ENCODE data around the gene GORASP2. TPM values are rescaled to one million over a fixed set of nuclear protein-coding genes. Genes with fewer than 3 reads are reported as not detected.

GORASP2 gene
- polyA plus RNA-seq, 2 donors: 27.6 to 49.5 TPM

DNA sequence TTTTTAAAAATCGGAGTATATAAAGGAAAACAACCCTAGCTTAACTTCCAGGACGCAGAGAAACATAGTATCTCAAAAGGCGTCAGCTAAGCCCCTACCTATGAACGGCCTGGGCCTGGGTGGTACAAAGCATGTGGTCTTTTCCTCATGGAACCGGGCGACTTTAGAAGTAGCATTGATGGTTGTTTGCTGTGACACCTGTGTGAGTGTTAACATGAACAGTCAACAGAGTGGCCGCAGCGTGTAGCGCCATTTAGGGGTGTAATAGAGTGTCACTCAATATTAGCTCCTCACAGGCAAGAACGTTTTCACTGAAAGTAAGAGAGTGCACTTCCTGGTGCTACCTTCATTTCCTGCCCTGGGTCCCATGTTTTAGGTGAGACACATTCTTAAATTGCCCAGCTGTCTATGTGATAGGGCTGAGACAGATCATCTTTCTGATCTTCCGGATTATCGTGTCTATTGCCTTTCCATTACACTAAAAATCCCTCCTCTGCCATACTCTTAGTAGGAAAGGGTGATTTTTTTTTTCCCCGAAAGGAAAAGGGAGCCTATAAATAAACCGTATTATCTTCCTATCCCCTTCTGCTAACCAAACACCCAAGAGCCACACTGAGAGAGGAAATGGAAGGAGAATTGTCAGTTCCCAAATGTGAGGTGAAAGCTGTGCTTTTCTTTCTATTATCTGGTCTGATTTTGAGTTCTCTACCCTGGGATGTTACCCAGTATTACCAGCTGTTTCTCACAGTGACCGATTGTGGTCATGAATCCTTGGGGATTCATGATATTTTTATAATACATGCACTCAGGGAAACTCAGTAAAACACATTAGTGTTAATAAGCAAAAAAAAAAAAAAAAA is 1.3 kb downstream of the GORASP2 start:
- Histone ChIP-seq H3K4me1 (ENCODE audit: control insufficient read depth in 2 of 2, insufficient read depth in 2 of 2, low read length in 1 of 2) (peaks cover 0 to 3% of the 10 kb centered on the region in 2 donors), H3K36me3 (ENCODE audit: control insufficient read depth in 2 of 2, insufficient read depth in 2 of 2, low read length in 1 of 2) (peaks cover 0 to 2% of the 10 kb centered on the region in 2 donors), H3K27ac (ENCODE audit: low read depth in 2 of 2, low read length in 1 of 2) (peak overlapping the region; percentile 94 to 97), H3K9me3 (ENCODE audit: control insufficient read depth in 2 of 2, insufficient read depth in 1 of 2, low read depth in 1 of 2, low read length in 1 of 2) (no peaks in the 10 kb centered on the region), H3K4me3 (ENCODE audit: low read depth in 1 of 2, low read length in 2 of 2) (peak overlapping the region; percentile 83 to 96), H3K27me3 (ENCODE audit: control insufficient read depth in 1 of 2, insufficient read depth in 2 of 2, low read length in 2 of 2) (no peaks in the 10 kb centered on the region)
- 3 to 4% methylated on average over 15 of the region's 15 CpGs for WGBS, 2 donors

DNA sequence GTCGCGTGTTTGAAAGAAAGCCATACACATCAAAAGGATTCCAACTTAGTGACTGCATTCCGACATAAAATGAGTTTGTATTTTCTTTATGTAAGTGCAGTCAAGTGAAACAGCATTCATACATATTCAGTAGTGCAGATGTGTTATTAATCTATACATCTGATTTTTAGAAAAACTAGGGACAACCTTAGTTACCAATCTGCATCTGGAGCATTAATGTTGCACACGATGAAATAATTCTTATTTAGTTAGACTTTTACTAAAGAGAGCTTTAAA is 1.9 kb downstream of the GORASP2 start:
- H3K4me3 ChIP-seq (ENCODE audit: low read depth in 1 of 2, low read length in 2 of 2): peak overlapping the region in 1 of 2 donors; percentile 83
- peaks cover 2 to 3% of the 10 kb centered on the region in 2 donors for H3K36me3 ChIP-seq (ENCODE audit: control insufficient read depth in 2 of 2, insufficient read depth in 2 of 2, low read length in 1 of 2)
- no peaks in the 10 kb centered on the region for H3K27me3 ChIP-seq (ENCODE audit: control insufficient read depth in 1 of 2, insufficient read depth in 2 of 2, low read length in 2 of 2)
- 28 to 37% methylated on average over 4 of the region's 4 CpGs for WGBS, 2 donors
- H3K27ac ChIP-seq (ENCODE audit: low read depth in 2 of 2, low read length in 1 of 2): no peak overlapping the region
- H3K4me1 ChIP-seq (ENCODE audit: control insufficient read depth in 2 of 2, insufficient read depth in 2 of 2, low read length in 1 of 2): peaks cover 0 to 3% of the 10 kb centered on the region in 2 donors
- no peaks in the 10 kb centered on the region for H3K9me3 ChIP-seq (ENCODE audit: control insufficient read depth in 2 of 2, insufficient read depth in 1 of 2, low read depth in 1 of 2, low read length in 1 of 2)

DNA sequence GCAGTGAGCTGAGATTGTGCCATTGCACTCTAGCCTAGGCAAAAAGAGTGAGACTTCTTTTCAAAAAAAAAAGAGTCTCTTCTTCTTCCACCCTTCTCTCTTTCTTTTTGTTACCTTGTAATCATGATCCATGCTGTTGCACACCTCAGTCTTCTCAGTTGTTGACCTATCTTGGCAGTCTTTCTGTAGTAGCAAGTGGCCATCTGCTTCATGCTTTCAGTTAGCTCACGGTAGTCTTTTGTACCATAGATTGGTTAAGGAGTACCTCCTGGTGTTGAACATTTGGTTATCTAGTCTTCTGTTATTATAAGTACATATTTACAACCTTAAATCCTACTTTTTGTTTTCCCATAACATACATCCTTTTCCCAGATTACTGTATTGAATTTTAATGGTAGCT is 3.1 kb downstream of the GORASP2 start:
- peaks cover 2 to 3% of the 10 kb centered on the region in 2 donors for H3K36me3 ChIP-seq (ENCODE audit: control insufficient read depth in 2 of 2, insufficient read depth in 2 of 2, low read length in 1 of 2)
- no peak overlapping the region for H3K4me3 ChIP-seq (ENCODE audit: low read depth in 1 of 2, low read length in 2 of 2)
- peaks cover 0 to 3% of the 10 kb centered on the region in 2 donors for H3K4me1 ChIP-seq (ENCODE audit: control insufficient read depth in 2 of 2, insufficient read depth in 2 of 2, low read length in 1 of 2)
- WGBS, 2 donors: 67 to 75% methylated on average over 1 of the region's 1 CpG
- H3K27me3 ChIP-seq (ENCODE audit: control insufficient read depth in 1 of 2, insufficient read depth in 2 of 2, low read length in 2 of 2): no peaks in the 10 kb centered on the region
- no peak overlapping the region for H3K27ac ChIP-seq (ENCODE audit: low read depth in 2 of 2, low read length in 1 of 2)
- H3K9me3 ChIP-seq (ENCODE audit: control insufficient read depth in 2 of 2, insufficient read depth in 1 of 2, low read depth in 1 of 2, low read length in 1 of 2): no peaks in the 10 kb centered on the region

DNA sequence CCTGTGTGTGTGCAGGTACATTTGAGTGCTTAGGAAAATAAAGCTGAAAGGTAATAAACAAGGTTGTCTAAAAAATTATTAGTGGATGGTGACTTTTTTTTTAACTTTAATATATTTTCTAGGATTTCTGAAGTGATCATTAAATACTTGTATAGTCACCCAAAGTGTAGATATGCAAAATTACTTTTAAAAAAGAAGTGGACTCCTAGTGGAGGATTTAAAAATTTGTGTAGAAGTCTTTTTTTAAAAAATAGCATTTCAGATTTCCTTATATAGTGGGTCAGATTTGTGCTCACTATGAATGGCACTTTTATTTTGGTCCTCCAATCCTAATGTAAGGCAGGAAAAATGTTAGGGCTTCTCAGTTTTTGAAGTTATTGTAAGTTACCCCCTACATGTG is 3.9 kb downstream of the GORASP2 start:
- Histone ChIP-seq H3K27me3 (ENCODE audit: control insufficient read depth in 1 of 2, insufficient read depth in 2 of 2, low read length in 2 of 2) (no peaks in the 10 kb centered on the region), H3K4me1 (ENCODE audit: control insufficient read depth in 2 of 2, insufficient read depth in 2 of 2, low read length in 1 of 2) (peaks cover 0 to 3% of the 10 kb centered on the region in 2 donors)

DNA sequence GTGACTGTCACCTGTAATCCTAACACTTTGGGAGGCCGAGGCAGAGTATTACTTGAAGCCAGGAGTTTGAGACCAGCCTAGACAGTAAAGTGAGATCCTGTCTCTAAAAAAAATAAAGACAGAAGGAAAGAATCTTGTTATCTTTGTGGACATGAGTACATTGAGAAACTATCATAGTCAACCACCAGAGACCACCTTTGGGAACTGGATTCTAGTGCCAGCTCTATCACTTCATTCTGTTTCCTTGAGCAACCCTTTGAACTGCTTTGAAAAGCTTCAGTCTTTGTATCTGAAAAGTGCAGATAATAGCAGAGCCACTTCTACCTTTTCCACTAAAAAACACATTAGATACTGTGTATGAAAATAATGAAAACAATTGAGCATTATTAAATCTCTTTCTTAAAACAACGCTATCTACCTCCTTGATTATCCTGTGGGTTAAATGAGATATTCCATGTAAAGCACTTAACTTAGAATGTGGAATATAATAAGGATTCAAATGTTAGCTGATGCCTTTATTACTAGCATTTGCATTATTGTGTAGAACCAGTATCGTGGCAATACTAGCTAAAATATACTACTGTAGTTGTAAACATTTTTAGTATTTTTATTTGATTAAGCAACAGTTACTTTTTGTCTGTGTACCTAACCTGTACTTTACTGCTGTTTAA is 8.8 kb downstream of the GORASP2 start:
- H3K4me1 ChIP-seq (ENCODE audit: control insufficient read depth in 2 of 2, insufficient read depth in 2 of 2, low read length in 1 of 2): no peaks in the 10 kb centered on the region

More for the DNA sequence above, 3.9 kb downstream of the GORASP2 start:
- H3K4me3 ChIP-seq (ENCODE audit: low read depth in 1 of 2, low read length in 2 of 2): no peak overlapping the region
- H3K36me3 ChIP-seq (ENCODE audit: control insufficient read depth in 2 of 2, insufficient read depth in 2 of 2, low read length in 1 of 2): peaks cover 2 to 3% of the 10 kb centered on the region in 2 donors
- H3K9me3 ChIP-seq (ENCODE audit: control insufficient read depth in 2 of 2, insufficient read depth in 1 of 2, low read depth in 1 of 2, low read length in 1 of 2): no peaks in the 10 kb centered on the region
- H3K27ac ChIP-seq (ENCODE audit: low read depth in 2 of 2, low read length in 1 of 2): no peak overlapping the region

DNA sequence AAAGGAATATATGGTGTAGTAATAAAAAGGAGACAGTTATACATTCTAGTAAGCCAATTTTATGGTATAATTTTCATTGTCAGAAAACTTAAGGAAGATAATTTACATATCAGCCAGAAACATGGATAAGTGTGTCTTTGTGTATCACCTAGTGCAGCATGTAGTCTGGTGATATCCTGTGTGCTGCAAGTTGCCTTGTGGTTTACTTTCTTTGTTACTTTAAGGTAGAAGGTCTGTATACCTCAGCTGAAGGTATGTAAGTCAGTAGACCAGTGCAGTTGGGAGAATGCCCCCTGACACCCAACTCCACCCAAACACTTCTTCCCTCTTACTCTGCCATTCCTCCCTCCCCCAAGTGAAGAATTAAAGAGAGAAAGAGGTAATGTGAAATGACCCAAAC is 11.0 kb downstream of the GORASP2 start:
- no peak overlapping the region for H3K27ac ChIP-seq (ENCODE audit: low read depth in 2 of 2, low read length in 1 of 2)
- H3K9me3 ChIP-seq (ENCODE audit: control insufficient read depth in 2 of 2, insufficient read depth in 1 of 2, low read depth in 1 of 2, low read length in 1 of 2): no peaks in the 10 kb centered on the region
- no peaks in the 10 kb centered on the region for H3K4me1 ChIP-seq (ENCODE audit: control insufficient read depth in 2 of 2, insufficient read depth in 2 of 2, low read length in 1 of 2)

More for the DNA sequence above, 8.8 kb downstream of the GORASP2 start:
- H3K9me3 ChIP-seq (ENCODE audit: control insufficient read depth in 2 of 2, insufficient read depth in 1 of 2, low read depth in 1 of 2, low read length in 1 of 2): no peaks in the 10 kb centered on the region
- peaks cover 0 to 3% of the 10 kb centered on the region in 2 donors for H3K36me3 ChIP-seq (ENCODE audit: control insufficient read depth in 2 of 2, insufficient read depth in 2 of 2, low read length in 1 of 2)
- whole genome bisulfite sequencing, 2 donors: 57 to 59% methylated on average over 3 of the region's 3 CpGs
- no peak overlapping the region for H3K27ac ChIP-seq (ENCODE audit: low read depth in 2 of 2, low read length in 1 of 2)
- H3K27me3 ChIP-seq (ENCODE audit: control insufficient read depth in 1 of 2, insufficient read depth in 2 of 2, low read length in 2 of 2): no peaks in the 10 kb centered on the region
- no peak overlapping the region for H3K4me3 ChIP-seq (ENCODE audit: low read depth in 1 of 2, low read length in 2 of 2)

DNA sequence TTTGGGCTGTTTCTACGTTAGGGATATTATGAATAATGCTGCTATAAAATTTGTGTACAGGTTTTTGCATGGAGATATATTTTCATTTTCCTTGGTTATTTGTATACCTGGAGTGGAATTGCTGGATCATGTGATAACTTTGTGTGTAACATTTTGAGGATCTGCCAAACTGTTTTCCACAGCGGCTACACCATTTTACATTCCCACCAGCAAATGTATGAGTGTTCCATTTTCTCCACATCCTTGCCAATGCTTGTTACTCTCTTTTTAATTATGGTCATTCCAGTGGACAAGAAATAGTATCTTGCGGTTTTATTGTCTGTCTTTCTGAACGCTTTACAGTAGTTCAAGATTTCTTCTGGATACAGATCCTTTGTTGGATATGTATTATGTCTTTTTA is 13.6 kb downstream of the GORASP2 start:
- H3K27me3 ChIP-seq (ENCODE audit: control insufficient read depth in 1 of 2, insufficient read depth in 2 of 2, low read length in 2 of 2): no peaks in the 10 kb centered on the region
- no peaks in the 10 kb centered on the region for H3K9me3 ChIP-seq (ENCODE audit: control insufficient read depth in 2 of 2, insufficient read depth in 1 of 2, low read depth in 1 of 2, low read length in 1 of 2)
- H3K27ac ChIP-seq (ENCODE audit: low read depth in 2 of 2, low read length in 1 of 2): no peak overlapping the region
- H3K4me1 ChIP-seq (ENCODE audit: control insufficient read depth in 2 of 2, insufficient read depth in 2 of 2, low read length in 1 of 2): no peaks in the 10 kb centered on the region
- H3K4me3 ChIP-seq (ENCODE audit: low read depth in 1 of 2, low read length in 2 of 2): no peak overlapping the region
- no peaks in the 10 kb centered on the region for H3K36me3 ChIP-seq (ENCODE audit: control insufficient read depth in 2 of 2, insufficient read depth in 2 of 2, low read length in 1 of 2)
- 91 to 97% methylated on average over 4 of the region's 4 CpGs for WGBS, 2 donors

More for the DNA sequence above, 11.0 kb downstream of the GORASP2 start:
- Histone ChIP-seq H3K4me3 (ENCODE audit: low read depth in 1 of 2, low read length in 2 of 2) (no peak overlapping the region), H3K27me3 (ENCODE audit: control insufficient read depth in 1 of 2, insufficient read depth in 2 of 2, low read length in 2 of 2) (no peaks in the 10 kb centered on the region), H3K36me3 (ENCODE audit: control insufficient read depth in 2 of 2, insufficient read depth in 2 of 2, low read length in 1 of 2) (peaks cover 0 to 3% of the 10 kb centered on the region in 2 donors)

DNA sequence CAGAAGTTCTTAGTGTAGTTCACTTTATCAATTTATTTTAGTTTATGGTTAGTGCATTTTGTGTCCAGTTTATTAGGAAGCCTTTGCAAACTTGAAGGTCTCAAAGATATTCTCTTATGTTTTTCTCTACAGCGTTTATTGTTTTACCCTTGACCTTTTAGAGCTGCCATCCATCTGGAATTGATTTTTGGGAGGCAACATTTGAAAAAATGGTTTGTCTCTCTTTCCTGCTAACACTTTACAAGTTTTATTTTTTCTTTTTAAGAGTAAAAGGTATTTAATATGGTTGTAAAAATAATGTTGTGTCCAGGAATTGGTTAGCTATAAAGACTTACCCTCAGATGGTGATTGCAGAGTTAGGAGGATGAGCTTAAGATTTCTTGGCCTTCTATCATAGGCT is 14.0 kb downstream of the GORASP2 start:
- Histone ChIP-seq H3K9me3 (ENCODE audit: control insufficient read depth in 2 of 2, insufficient read depth in 1 of 2, low read depth in 1 of 2, low read length in 1 of 2) (no peaks in the 10 kb centered on the region), H3K27me3 (ENCODE audit: control insufficient read depth in 1 of 2, insufficient read depth in 2 of 2, low read length in 2 of 2) (no peaks in the 10 kb centered on the region), H3K4me3 (ENCODE audit: low read depth in 1 of 2, low read length in 2 of 2) (no peak overlapping the region), H3K4me1 (ENCODE audit: control insufficient read depth in 2 of 2, insufficient read depth in 2 of 2, low read length in 1 of 2) (no peaks in the 10 kb centered on the region), H3K27ac (ENCODE audit: low read depth in 2 of 2, low read length in 1 of 2) (no peak overlapping the region), H3K36me3 (ENCODE audit: control insufficient read depth in 2 of 2, insufficient read depth in 2 of 2, low read length in 1 of 2) (no peaks in the 10 kb centered on the region)
- WGBS, 2 donors: 69 to 73% methylated on average over 1 of the region's 1 CpG

DNA sequence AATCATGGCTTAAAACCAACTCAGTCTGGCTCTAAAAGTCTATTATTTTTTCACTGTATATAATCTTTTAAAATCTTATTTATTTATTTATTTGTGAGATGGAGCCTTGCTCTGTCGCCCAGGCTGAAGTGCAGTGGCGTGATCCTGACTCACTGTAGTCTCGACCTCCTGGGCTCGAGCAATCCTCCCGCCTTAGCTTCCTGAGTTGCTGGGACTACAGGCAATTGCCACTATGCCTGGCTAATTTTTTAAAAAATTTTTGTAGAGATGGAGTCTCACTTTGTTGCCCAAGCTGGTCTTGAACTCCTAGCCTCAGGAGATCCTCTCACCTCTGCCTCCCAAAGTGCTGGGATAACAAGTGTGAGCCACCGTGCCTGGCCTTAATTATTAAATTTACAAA is 14.5 kb downstream of the GORASP2 start:
- H3K27me3 ChIP-seq (ENCODE audit: control insufficient read depth in 1 of 2, insufficient read depth in 2 of 2, low read length in 2 of 2): no peaks in the 10 kb centered on the region
- 77 to 84% methylated on average over 6 of the region's 6 CpGs for WGBS, 2 donors
- H3K27ac ChIP-seq (ENCODE audit: low read depth in 2 of 2, low read length in 1 of 2): no peak overlapping the region
- H3K9me3 ChIP-seq (ENCODE audit: control insufficient read depth in 2 of 2, insufficient read depth in 1 of 2, low read depth in 1 of 2, low read length in 1 of 2): no peaks in the 10 kb centered on the region
- no peaks in the 10 kb centered on the region for H3K36me3 ChIP-seq (ENCODE audit: control insufficient read depth in 2 of 2, insufficient read depth in 2 of 2, low read length in 1 of 2)
- no peaks in the 10 kb centered on the region for H3K4me1 ChIP-seq (ENCODE audit: control insufficient read depth in 2 of 2, insufficient read depth in 2 of 2, low read length in 1 of 2)
- H3K4me3 ChIP-seq (ENCODE audit: low read depth in 1 of 2, low read length in 2 of 2): no peak overlapping the region

DNA sequence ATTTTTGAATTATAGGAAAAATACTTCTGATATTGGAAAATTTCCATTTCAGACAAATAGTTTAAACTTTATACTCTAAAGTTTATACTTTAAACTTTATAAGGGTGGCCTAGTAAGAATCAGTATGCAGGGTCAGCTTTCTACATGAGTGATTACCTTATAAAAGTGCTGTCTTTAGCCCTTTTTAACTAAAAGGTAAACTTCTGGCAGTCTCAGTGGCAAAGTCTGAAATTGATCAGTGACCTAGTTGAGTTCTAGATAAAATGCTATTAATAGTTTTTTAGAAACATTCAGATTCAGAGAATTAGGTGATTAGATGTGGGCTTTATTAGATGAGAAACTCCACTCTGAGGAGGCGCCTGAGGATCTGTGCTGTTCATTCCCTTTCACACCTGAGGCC is 15.5 kb downstream of the GORASP2 start:
- Histone ChIP-seq H3K4me1 (ENCODE audit: control insufficient read depth in 2 of 2, insufficient read depth in 2 of 2, low read length in 1 of 2) (no peaks in the 10 kb centered on the region), H3K27ac (ENCODE audit: low read depth in 2 of 2, low read length in 1 of 2) (no peak overlapping the region)
- 90 to 95% methylated on average over 1 of the region's 1 CpG for WGBS, 2 donors

More for the DNA sequence above, 15.5 kb downstream of the GORASP2 start:
- Histone ChIP-seq H3K4me3 (ENCODE audit: low read depth in 1 of 2, low read length in 2 of 2) (no peak overlapping the region), H3K27me3 (ENCODE audit: control insufficient read depth in 1 of 2, insufficient read depth in 2 of 2, low read length in 2 of 2) (no peaks in the 10 kb centered on the region), H3K9me3 (ENCODE audit: control insufficient read depth in 2 of 2, insufficient read depth in 1 of 2, low read depth in 1 of 2, low read length in 1 of 2) (no peaks in the 10 kb centered on the region), H3K36me3 (ENCODE audit: control insufficient read depth in 2 of 2, insufficient read depth in 2 of 2, low read length in 1 of 2) (peaks cover 0 to 2% of the 10 kb centered on the region in 2 donors)
